SK-N-MC (cell line): ENCODE data around the gene MED29.

Experiments used
- DNase-seq: peaks from one replicate; pipeline ENCODE4 v3.0.0-alpha.2; 2011; ENCODE audit warnings: low read depth, low spot score
- H3K27ac ChIP-seq: fragments of 200-600 bp; sonication (generic); 2 replicates; pipeline ENCODE4 v1.5.1; 2016; ENCODE audit warnings: mixed run types
- H3K36me3 ChIP-seq: fragments of 200-600 bp; sonication (generic); 2 replicates; pipeline ENCODE4 v1.6.1; 2017; ENCODE audit warnings: antibody characterized with exemption, low read length, mixed read lengths; ENCODE audit not compliant: insufficient read depth
- H3K4me3 ChIP-seq: fragments of 200-600 bp; sonication (generic); 2 replicates; pipeline ENCODE4 v1.5.1; 2016
- H3K9ac ChIP-seq: fragments of 200-600 bp; sonication (generic); 2 replicates; pipeline ENCODE4 v1.8.0; 2017; ENCODE audit warnings: mixed run types, mixed read lengths; ENCODE audit not compliant: insufficient read length
- H3K9me3 ChIP-seq: fragments of 200-600 bp; sonication (generic); 2 replicates; pipeline ENCODE4 v1.6.1; 2017; ENCODE audit warnings: low read depth, mild to moderate bottlenecking, antibody characterized with exemption, low read length, moderate library complexity, mixed read lengths
- EZH2 ChIP-seq: fragments of 200-600 bp; sonication (generic); IDR thresholded peaks from one replicate; pipeline ENCODE4 v1.6.1; 2017; ENCODE audit warnings: antibody characterized with exemption
- FOXP2 ChIP-seq: optimal IDR thresholded peaks from 2 replicates; pipeline ENCODE3; 2011; ENCODE audit warnings: mild to moderate bottlenecking, moderate library complexity; ENCODE audit not compliant: insufficient read depth; ENCODE audit errors: extremely low read length, control extremely low read depth
- POLR2AphosphoS5 ChIP-seq: IDR thresholded peaks from 2 replicates; pipeline ENCODE4 v1.6.1; 2012; ENCODE audit warnings: mild to moderate bottlenecking, low read depth, low read length, borderline replicate concordance

MED29 gene

GRCh38 chr19:39379865-39380396 lies 11.2 kb upstream of the MED29 start:
- DNase-seq, result no peak
- TF ChIP-seq POLR2AphosphoS5 (no peak), EZH2 (no peak), FOXP2 (no peak)
- Histone ChIP-seq H3K27ac (no peak overlapping the region), H3K9ac (no peak overlapping the region), H3K9me3 (no peaks in the 10 kb centered on the region), H3K36me3 (peaks cover 88% of the 10 kb centered on the region; the same call in 1 of the 2 replicates), H3K4me3 (no peak overlapping the region)

DNA sequence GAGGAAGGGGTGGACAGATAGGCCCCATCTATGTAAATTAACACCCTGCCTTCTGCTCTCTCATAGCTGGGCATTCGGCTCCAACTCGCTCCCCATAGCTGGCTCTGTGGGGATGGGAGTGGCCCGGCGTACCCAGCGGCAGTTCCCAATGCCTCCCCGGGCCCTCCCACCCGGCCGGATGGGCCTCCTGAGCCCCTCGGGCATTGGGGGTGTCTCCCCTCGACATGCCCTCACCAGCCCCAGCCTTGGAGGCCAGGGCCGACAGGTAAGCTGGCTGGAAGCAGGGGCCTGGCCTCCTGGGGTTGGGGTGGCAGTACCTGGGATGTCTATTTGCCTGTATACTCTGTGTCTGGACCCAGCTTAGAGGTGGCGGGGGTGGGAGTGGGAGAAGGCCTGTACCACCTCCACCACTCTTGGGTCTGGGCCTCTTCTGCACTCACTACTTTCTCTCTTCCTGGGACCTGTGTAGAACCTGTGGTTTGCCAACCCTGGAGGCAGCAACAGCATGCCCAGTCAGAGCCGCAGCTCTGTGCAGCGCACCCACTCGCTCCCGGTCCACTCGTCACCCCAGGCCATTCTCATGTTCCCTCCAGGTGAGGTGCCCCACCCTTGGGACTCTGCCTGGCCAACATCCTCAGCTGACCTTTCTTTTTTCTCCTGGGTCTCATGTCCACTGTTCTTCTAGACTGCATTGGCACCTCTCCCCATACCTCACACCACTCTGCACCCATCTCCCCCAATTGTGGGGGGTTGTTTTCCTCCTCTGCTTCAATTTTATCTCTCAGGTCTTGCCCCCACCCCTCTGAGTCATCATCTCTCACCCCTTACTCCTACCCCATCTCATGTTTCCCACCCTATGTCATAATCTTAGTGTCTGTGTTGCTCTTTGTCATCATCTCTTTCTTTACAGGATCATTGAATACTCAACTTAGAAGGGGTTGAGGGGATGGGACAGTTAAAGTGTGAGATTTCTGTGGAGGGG lies 10.4 kb upstream of the MED29 start:
- Histone ChIP-seq H3K4me3 (no peak overlapping the region), H3K36me3 (peaks cover 89% of the 10 kb centered on the region), H3K27ac (no peak overlapping the region), H3K9ac (no peak overlapping the region), H3K9me3 (no peaks in the 10 kb centered on the region)
- no peak for TF ChIP-seq FOXP2
- no peak for TF ChIP-seq EZH2
- no peak for TF ChIP-seq POLR2AphosphoS5
- DNase-seq, result no peak

- peaks cover 89% of the 10 kb centered on the region for H3K36me3 ChIP-seq
These were observed 9.1 kb upstream of the MED29 start for GRCh38 chr19:39381910-39382611.

GRCh38 chr19:39382991-39383828 lies 8.0 kb upstream of the MED29 start:
- TF ChIP-seq EZH2 (no peak), FOXP2 (no peak), POLR2AphosphoS5 (no peak)
- Histone ChIP-seq H3K4me3 (no peak overlapping the region), H3K36me3 (peaks cover 86% of the 10 kb centered on the region), H3K9me3 (no peaks in the 10 kb centered on the region), H3K27ac (no peak overlapping the region), H3K9ac (no peak overlapping the region)
- no peak for DNase-seq

More at GRCh38 chr19:39381910-39382611, 9.1 kb upstream of the MED29 start:
- H3K9ac ChIP-seq, result no peak overlapping the region
- DNase-seq, result no peak
- no peak overlapping the region for H3K4me3 ChIP-seq
- TF ChIP-seq FOXP2 (no peak), POLR2AphosphoS5 (no peak), EZH2 (no peak)
- no peak overlapping the region for H3K27ac ChIP-seq
- H3K9me3 ChIP-seq, result no peaks in the 10 kb centered on the region

GRCh38 chr19:39384839-39385568 lies 6.2 kb upstream of the MED29 start:
- H3K36me3 ChIP-seq, result peaks cover 81% of the 10 kb centered on the region

DNA sequence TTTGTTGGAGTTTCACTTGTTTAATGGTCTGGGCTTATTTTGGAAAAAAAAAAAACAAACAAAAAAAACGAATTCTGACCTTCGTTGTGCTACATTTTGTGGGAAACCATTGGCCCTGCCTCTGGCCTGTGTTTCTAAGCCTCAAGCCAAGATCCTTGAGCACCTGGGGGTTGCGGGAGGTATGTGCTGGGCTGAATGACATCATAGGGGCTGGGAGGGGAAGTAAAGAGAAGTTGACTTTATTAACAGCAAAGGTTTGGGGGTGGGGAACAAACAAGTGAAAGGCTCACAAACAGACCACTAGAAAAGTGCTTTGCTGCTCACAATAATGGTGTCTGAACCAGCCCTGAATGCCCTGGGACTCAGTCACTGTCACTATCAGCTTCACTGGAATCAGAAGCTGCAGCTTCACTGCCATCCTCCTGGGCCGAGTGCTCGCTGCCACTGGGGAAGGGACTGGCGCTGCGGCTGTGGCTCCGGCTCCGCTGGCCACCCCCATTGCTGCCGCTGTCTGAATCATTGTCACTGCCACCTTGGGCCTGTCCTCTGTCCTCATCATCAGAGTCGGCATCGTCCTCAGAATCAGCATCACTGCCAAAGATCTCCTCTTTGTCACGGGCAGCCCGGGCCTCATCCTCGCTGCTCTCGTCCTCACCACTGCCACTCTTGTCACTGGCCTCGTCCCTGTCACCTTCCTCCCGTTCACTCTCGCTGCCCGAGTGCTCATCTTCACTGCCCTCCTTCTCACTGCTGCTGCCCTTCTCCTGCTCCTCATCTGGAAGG lies 5.4 kb upstream of the MED29 start:
- Histone ChIP-seq H3K27ac (no peak overlapping the region), H3K9ac (no peak overlapping the region), H3K4me3 (no peak overlapping the region), H3K9me3 (no peaks in the 10 kb centered on the region), H3K36me3 (peaks cover 75% of the 10 kb centered on the region)
- TF ChIP-seq EZH2 (no peak), FOXP2 (no peak), POLR2AphosphoS5 (no peak)
- DNase-seq, result no peak

More at GRCh38 chr19:39384839-39385568, 6.2 kb upstream of the MED29 start:
- H3K4me3 ChIP-seq, result no peak overlapping the region
- H3K9me3 ChIP-seq, result no peaks in the 10 kb centered on the region
- H3K9ac ChIP-seq, result no peak overlapping the region
- no peak for DNase-seq
- H3K27ac ChIP-seq, result no peak overlapping the region
- no peak for TF ChIP-seq FOXP2
- TF ChIP-seq POLR2AphosphoS5, result peak; percentile 11; the same call in 1 of the 2 replicates
